HCT116 (cell line): ENCODE results near the gene ZNF318. TPM values are rescaled to one million over a fixed set of nuclear protein-coding genes. Genes with fewer than 3 reads are reported as not detected.

ENCODE experiments used
- ATAC-seq: fragments of 200-7000 bp; cut with Tn5 transposase; 2 replicates; pipeline ENCODE4 v1.9.1; 2020; ENCODE audit warnings: mild to moderate bottlenecking, moderate library complexity
- BruUV-seq: library from RNA; stranded (reverse); fragments of 400-500 nt; replicated peaks from 2 replicates; lab custom pipeline; 2021; lab: Mats Ljungman, UMichigan
- CTCF ChIA-PET: fragments of 300-600 bp; sonication (Branson Sonifier 250); formaldehyde crosslinking; loops from one replicate; lab custom pipeline; 2021; ENCODE audit warnings: antibody characterized with exemption; lab: Charles Lee
- POLR2A ChIA-PET: fragments of 300-600, 350-600 bp; sonication (Branson Sonifier 250); formaldehyde crosslinking; loops from one replicate; lab custom pipeline; 2021; ENCODE audit warnings: antibody characterized with exemption; lab: Charles Lee
- RAD21 ChIA-PET, 2 experiments: fragments of 300-600 bp; sonication (Branson Sonifier 250); formaldehyde crosslinking; loops; one replicate each; lab custom pipeline; 2023; ENCODE audit warnings: low total read pairs in 2 of 2; ENCODE audit not compliant: uncharacterized antibody in 2 of 2, unreplicated experiment in 2 of 2, low non-redundant PET in 1 of 2; lab: Charles Lee
- DNase-seq: peaks from one replicate; pipeline ENCODE4 v3.0.0-alpha.2; 2010; ENCODE audit warnings: low read depth, low spot score
- H2AFZ ChIP-seq: fragments of 200-600 bp; shearing (Covaris generic), sonication (generic); 2 replicates; pipeline ENCODE4 v1.6.1; 2017; ENCODE audit warnings: low read depth, mixed run types, mixed read lengths, antibody characterized with exemption, low read length; ENCODE audit not compliant: poor library complexity, severe bottlenecking
- H3K27ac ChIP-seq: 2 replicates; pipeline ENCODE4 v1.5.1; 2012; ENCODE audit warnings: low read depth, low read length
- H3K27me3 ChIP-seq: fragments of 200-600 bp; sonication (generic); 2 replicates; pipeline ENCODE4 v1.6.1; 2016; ENCODE audit warnings: mixed run types, low read length, mixed read lengths; ENCODE audit not compliant: insufficient read depth
- H3K36me3 ChIP-seq, 2 experiments: fragments of 200-500 bp in 1 of 2; fragments of 200-600 bp in 1 of 2; sonication (Bioruptor generic) in 1 of 2; sonication (generic) in 1 of 2; 2 replicates each; pipeline versions ENCODE4 v1.5.1 to v1.6.1; 2014 to 2016; ENCODE audit warnings: low read length in 2 of 2, inconsistent platforms in 1 of 2, mixed read lengths in 1 of 2, mixed run types in 1 of 2; ENCODE audit not compliant: insufficient read depth in 2 of 2, control insufficient read depth in 1 of 2
- H3K4me1 ChIP-seq, 2 experiments: fragments of 200-600 bp in 1 of 2; sonication (generic) in 1 of 2; 2 replicates each; pipeline versions ENCODE4 v1.5.1 to v1.6.1; 2012 to 2017; ENCODE audit warnings: low read length in 2 of 2, inconsistent platforms in 1 of 2, mild to moderate bottlenecking in 1 of 2, mixed read lengths in 1 of 2, mixed run types in 1 of 2, moderate library complexity in 1 of 2; ENCODE audit not compliant: insufficient read depth in 2 of 2, control insufficient read depth in 1 of 2
- H3K4me2 ChIP-seq: fragments of 200-600 bp; sonication (generic); 2 replicates; pipeline ENCODE4 v1.6.1; 2017; ENCODE audit warnings: mixed run types, low read length, mixed read lengths
- H3K4me3 ChIP-seq, 2 experiments: fragments of 200-600 bp in 1 of 2; sonication (generic) in 1 of 2; replicated peaks in 1 of 2; 2 replicates each; pipeline ENCODE4 v1.5.1; 2011 to 2016; ENCODE audit warnings: low read length in 2 of 2, control low read depth in 1 of 2, low read depth in 1 of 2, mild to moderate bottlenecking in 1 of 2, mixed read lengths in 1 of 2, mixed run types in 1 of 2
- H3K79me2 ChIP-seq: fragments of 200-600 bp; sonication (generic); 2 replicates; pipeline ENCODE4 v1.6.1; 2017; ENCODE audit warnings: mild to moderate bottlenecking, mixed run types, low read length, moderate library complexity, mixed read lengths; ENCODE audit not compliant: insufficient read depth
- H3K9ac ChIP-seq: fragments of 200-600 bp; sonication (generic); 2 replicates; pipeline ENCODE4 v1.6.1; 2016; ENCODE audit warnings: low read length, mixed read lengths
- H3K9me2 ChIP-seq: fragments of 200-600 bp; sonication (generic), shearing (Covaris generic); 2 replicates; pipeline ENCODE4 v1.6.1; 2017; ENCODE audit warnings: mixed run types, mild to moderate bottlenecking, moderate library complexity; ENCODE audit not compliant: insufficient read depth
- H3K9me3 ChIP-seq, 2 experiments: fragments of 200-500 bp in 1 of 2; fragments of 200-600 bp in 1 of 2; sonication (Bioruptor generic) in 1 of 2; sonication (generic) in 1 of 2; 2 replicates each; pipeline ENCODE4 v1.6.1; 2014 to 2017; ENCODE audit warnings: low read length in 2 of 2, mixed read lengths in 2 of 2, inconsistent platforms in 1 of 2, low read depth in 1 of 2, mild to moderate bottlenecking in 1 of 2, mixed run types in 1 of 2, moderate library complexity in 1 of 2; ENCODE audit not compliant: control insufficient read depth in 1 of 2, insufficient read depth in 1 of 2
- H4K20me1 ChIP-seq: fragments of 200-600 bp; sonication (generic), shearing (Covaris generic); 2 replicates; pipeline ENCODE4 v1.6.1; 2017; ENCODE audit warnings: mixed run types, mild to moderate bottlenecking, moderate library complexity; ENCODE audit not compliant: insufficient read depth
- ATF3 ChIP-seq: IDR thresholded peaks from 2 replicates; pipeline ENCODE4 v1.6.1; 2012
- CBX3 ChIP-seq: IDR thresholded peaks from 2 replicates; pipeline ENCODE4 v1.6.1; 2012; ENCODE audit warnings: low read depth
- CEBPB ChIP-seq: IDR thresholded peaks from 2 replicates; pipeline ENCODE4 v1.6.1; 2012; ENCODE audit warnings: low read depth
- EGR1 ChIP-seq: IDR thresholded peaks from 2 replicates; pipeline ENCODE4 v1.6.1; 2012; ENCODE audit warnings: low read depth
- ELF1 ChIP-seq: IDR thresholded peaks from 2 replicates; pipeline ENCODE4 v1.6.1; 2012; ENCODE audit warnings: low read depth, borderline replicate concordance
- FOSL1 ChIP-seq: IDR thresholded peaks from 2 replicates; pipeline ENCODE4 v1.6.1; 2012; ENCODE audit warnings: low read depth
- MAX ChIP-seq: IDR thresholded peaks from 2 replicates; pipeline ENCODE4 v1.6.1; 2012
- POLR2A ChIP-seq: IDR thresholded peaks from 2 replicates; pipeline ENCODE4 v1.7.0; 2011; ENCODE audit warnings: borderline replicate concordance; ENCODE audit not compliant: insufficient read depth, insufficient read length; ENCODE audit errors: extremely low read depth
- RAD21 ChIP-seq: IDR thresholded peaks from 2 replicates; pipeline ENCODE4 v1.6.1; 2012; ENCODE audit warnings: low read depth, mild to moderate bottlenecking
- REST ChIP-seq: IDR thresholded peaks from 2 replicates; pipeline ENCODE4 v1.6.1; 2012; ENCODE audit warnings: low read depth
- SIN3A ChIP-seq: IDR thresholded peaks from 2 replicates; pipeline ENCODE4 v1.6.1; 2012; ENCODE audit warnings: low read depth
- SRF ChIP-seq: IDR thresholded peaks from 2 replicates; pipeline ENCODE4 v1.6.1; 2012; ENCODE audit warnings: low read depth
- ZFX ChIP-seq: fragments of 450-650 bp; IDR thresholded peaks from 2 replicates; pipeline ENCODE4 v1.6.1; 2017
- intact Hi-C: fragments of 100-400 bp; cut with micrococcal nuclease; formaldehyde crosslinking; loops from 2 replicates; pipeline ENCODE4 v1.10.0; 2022
- total RNA-seq: library from RNA; stranded (reverse); gene quantifications from one replicate; pipeline ENCODE4 v1.2.1, GENCODE V29; 2021; ENCODE audit not compliant: unreplicated experiment

Gene ZNF318
- total RNA-seq, 1 experiment from 2014 or later: 15.2 TPM

GRCh38 chr6:43338243-43338642, 31.2 kb downstream of the ZNF318 start:
- ChIA-PET POLR2A (no interaction called here), RAD21 (no interaction called here)
- BruUV-seq: no TSS peak

More at GRCh38 chr6:43338243-43338642, 31.2 kb downstream of the ZNF318 start:
- Histone ChIP-seq H3K9me3 (no peaks in the 10 kb centered on the region), H3K79me2 (no peaks in the 10 kb centered on the region), H2AFZ (no peak overlapping the region), H3K4me1 (peaks cover 4 to 6% of the 10 kb centered on the region in 2 experiments; a peak in 3 of 4 replicates), H3K9ac (no peak overlapping the region), H3K27me3 (no peaks in the 10 kb centered on the region), H3K27ac (no peak overlapping the region), H3K4me3 (no peak overlapping the region), H3K9me2 (no peaks in the 10 kb centered on the region), H4K20me1 (no peaks in the 10 kb centered on the region), H3K36me3 (peaks cover 4 to 15% of the 10 kb centered on the region in 2 experiments; a peak in 3 of 4 replicates), H3K4me2 (no peak overlapping the region)
- intact Hi-C loops: no loop called here
- CTCF ChIA-PET: no interaction called here
- no peak for DNase-seq
- ATAC-seq: no peak
- TF ChIP-seq FOSL1: no peak
- TF ChIP-seq RAD21: no peak
- TF ChIP-seq MAX: no peak
- no peak for TF ChIP-seq ELF1
- TF ChIP-seq CBX3: no peak
- no peak for TF ChIP-seq ZFX
- no peak for TF ChIP-seq POLR2A
- TF ChIP-seq REST: no peak
- TF ChIP-seq SRF: no peak
- no peak for TF ChIP-seq ATF3
- TF ChIP-seq SIN3A: no peak
- no peak for TF ChIP-seq CEBPB
- TF ChIP-seq EGR1: no peak
- TF ChIP-seq, all 23 proteins: peak for 0
